ENCODE results near the gene ETV4. TPM values are rescaled to one million over a fixed set of nuclear protein-coding genes. Genes with fewer than 3 reads are reported as not detected.

The ETV4 gene
- total and polyA plus RNA-seq, 2 of the 13 experiments (the other 11 are each of a cell fraction or from before 2014, with no cell fraction given): 128 to 330 TPM

- peak; percentile 68; the same call in 1 of the 2 replicates for TF ChIP-seq MED13 (CRISPR knock-in tag; IDR thresholded peaks at IDR 0.05)
- TF ChIP-seq PHF5A (CRISPR knock-in tag; IDR thresholded peaks at IDR 0.05; ENCODE audit: low read depth, unreplicated experiment): peak; percentile 56
- TF ChIP-seq TAF1 (CRISPR knock-in tag; IDR thresholded peaks at IDR 0.05): no peak
- 0 out of 2 replicates have a peak, but pooled peaks have one; percentile 23 for TF ChIP-seq ZKSCAN1 (IDR thresholded peaks at IDR 0.05; ENCODE audit: low read length)
- TF ChIP-seq KDM4B (CRISPR knock-in tag; IDR thresholded peaks at IDR 0.05): no peak
- TF ChIP-seq JUND (CRISPR knock-in tag; IDR thresholded peaks at IDR 0.05): no peak
- TF ChIP-seq MAX (IDR thresholded peaks at IDR 0.05): peak; percentile 71
- peak; percentile 71; the same call in 1 of the 2 replicates for TF ChIP-seq ZNF772 (CRISPR knock-in tag; IDR thresholded peaks at IDR 0.05)
- no peak for TF ChIP-seq ZNF569 (CRISPR knock-in tag; IDR thresholded peaks at IDR 0.05; ENCODE audit: borderline replicate concordance)
- no peak for TF ChIP-seq ZNF816 (CRISPR knock-in tag; IDR thresholded peaks at IDR 0.05; ENCODE audit: borderline replicate concordance)
- TF ChIP-seq ATF2 (CRISPR knock-in tag; IDR thresholded peaks at IDR 0.05): no peak; the same call in 1 of the 2 replicates
- peak; percentile 67; the same call in 1 of the 2 replicates for TF ChIP-seq IKZF5 (CRISPR knock-in tag; IDR thresholded peaks at IDR 0.05)
- no peak for TF ChIP-seq NFATC3 (CRISPR knock-in tag; IDR thresholded peaks at IDR 0.05)
- no peak for TF ChIP-seq GMEB1 (CRISPR knock-in tag; IDR thresholded peaks at IDR 0.05; ENCODE audit: borderline replicate concordance)
- TF ChIP-seq ZNF280B (CRISPR knock-in tag; IDR thresholded peaks at IDR 0.05; ENCODE audit: borderline replicate concordance): no peak
- TF ChIP-seq KDM5B (CRISPR knock-in tag; IDR thresholded peaks at IDR 0.05; ENCODE audit: borderline replicate concordance): peak; percentile 13; the same call in 1 of the 2 replicates
- TF ChIP-seq KDM2A (CRISPR knock-in tag; IDR thresholded peaks at IDR 0.05; ENCODE audit: borderline replicate concordance, low read depth): peak; percentile 47; the same call in 1 of the 2 replicates
- TF ChIP-seq E2F5 (CRISPR knock-in tag; conservative IDR thresholded peaks at IDR 0.05): no peak
- TF ChIP-seq IKZF4 (CRISPR knock-in tag; IDR thresholded peaks at IDR 0.05; ENCODE audit: borderline replicate concordance, low read depth, not compliant biosample characterization): no peak
- no peak for TF ChIP-seq MATR3 (CRISPR knock-in tag; IDR thresholded peaks at IDR 0.05)
- TF ChIP-seq KDM5A (IDR thresholded peaks at IDR 0.05; ENCODE audit: borderline replicate concordance, low read length): no peak
- TF ChIP-seq TGIF2 (CRISPR knock-in tag; IDR thresholded peaks at IDR 0.05): peak; percentile 10; the same call in 1 of the 2 replicates
- peak; percentile 28 for TF ChIP-seq ZNF335 (CRISPR knock-in tag; IDR thresholded peaks at IDR 0.05)
Observed at GRCh38 chr17:43559161-43559816, 13.1 kb upstream of the ETV4 start (continued).
